ENCODE results near the gene C20orf96. TPM values are rescaled to one million over a fixed set of nuclear protein-coding genes. Genes with fewer than 3 reads are reported as not detected.
A peak's percentile ranks its signal among the peaks of the same experiment; 100 is the strongest.

The C20orf96 gene
- total RNA-seq, 1 experiment from 2014 or later: 20.5 TPM

DNA sequence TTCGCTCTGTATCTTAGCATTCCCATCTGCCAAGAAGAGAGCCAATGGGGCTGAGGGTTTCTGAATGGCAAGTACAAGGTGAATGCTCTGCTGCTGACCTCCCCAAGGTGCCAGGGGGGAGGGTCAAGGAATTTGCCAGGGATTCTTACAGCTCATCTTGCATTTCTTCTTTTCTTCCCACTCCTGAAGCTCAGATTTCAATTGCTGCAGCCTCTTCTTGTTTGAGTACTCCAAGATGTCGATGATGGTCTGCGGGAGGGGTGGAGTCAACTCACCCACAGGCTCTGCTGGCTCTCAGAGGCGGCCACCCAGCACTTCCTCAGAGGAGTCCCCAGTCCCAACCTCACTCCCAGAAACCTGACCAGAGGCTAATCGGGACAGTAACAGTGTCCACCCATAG lies 12.4 kb downstream of the C20orf96 start:
- CTCF ChIA-PET: interaction anchor here (0.5 kb wide), 1 partner anchor 32 kb away, joined by 4 read pairs; no protein-coding TSS in a partner anchor
- Histone ChIP-seq H3K27ac (ENCODE audit: low read length) (no peak overlapping the region), H3K4me3 (ENCODE audit: low read depth in 2 of 2, low read length in 2 of 2) (no peak overlapping the region), H3K9me3 (ENCODE audit: control insufficient read depth, insufficient read depth, low read depth, low read length) (no peaks in the 10 kb centered on the region), H3K27me3 (ENCODE audit: control insufficient read depth, insufficient read depth, low read length) (no peaks in the 10 kb centered on the region), H3K36me3 (ENCODE audit: control insufficient read depth, insufficient read depth, low read length) (no peaks in the 10 kb centered on the region), H3K4me1 (ENCODE audit: control insufficient read depth, insufficient read depth, low read length) (no peaks in the 10 kb centered on the region)
- no peak for TF ChIP-seq POLR2AphosphoS5 (IDR thresholded peaks at IDR 0.05; ENCODE audit: low read depth, low read length)
- TF ChIP-seq REST (IDR thresholded peaks at IDR 0.05; ENCODE audit: insufficient read depth in 1 of 2, low read depth in 2 of 2, low read length in 1 of 2): no peak
- TF ChIP-seq, protein P1, sequence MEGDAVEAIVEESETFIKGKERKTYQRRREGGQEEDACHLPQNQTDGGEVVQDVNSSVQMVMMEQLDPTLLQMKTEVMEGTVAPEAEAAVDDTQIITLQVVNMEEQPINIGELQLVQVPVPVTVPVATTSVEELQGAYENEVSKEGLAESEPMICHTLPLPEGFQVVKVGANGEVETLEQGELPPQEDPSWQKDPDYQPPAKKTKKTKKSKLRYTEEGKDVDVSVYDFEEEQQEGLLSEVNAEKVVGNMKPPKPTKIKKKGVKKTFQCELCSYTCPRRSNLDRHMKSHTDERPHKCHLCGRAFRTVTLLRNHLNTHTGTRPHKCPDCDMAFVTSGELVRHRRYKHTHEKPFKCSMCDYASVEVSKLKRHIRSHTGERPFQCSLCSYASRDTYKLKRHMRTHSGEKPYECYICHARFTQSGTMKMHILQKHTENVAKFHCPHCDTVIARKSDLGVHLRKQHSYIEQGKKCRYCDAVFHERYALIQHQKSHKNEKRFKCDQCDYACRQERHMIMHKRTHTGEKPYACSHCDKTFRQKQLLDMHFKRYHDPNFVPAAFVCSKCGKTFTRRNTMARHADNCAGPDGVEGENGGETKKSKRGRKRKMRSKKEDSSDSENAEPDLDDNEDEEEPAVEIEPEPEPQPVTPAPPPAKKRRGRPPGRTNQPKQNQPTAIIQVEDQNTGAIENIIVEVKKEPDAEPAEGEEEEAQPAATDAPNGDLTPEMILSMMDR (IDR thresholded peaks at IDR 0.05): no peak
- no peak for TF ChIP-seq TCF7L2 (IDR thresholded peaks at IDR 0.05; ENCODE audit: low read depth, low read length)
- TF ChIP-seq SIN3A (IDR thresholded peaks at IDR 0.05; ENCODE audit: borderline replicate concordance, insufficient read depth, low read depth, low read length): no peak
- intact Hi-C loops (cut with micrococcal nuclease; ENCODE audit: unreplicated experiment) (no loop called here), in situ Hi-C loops (cut with HindIII; ENCODE audit: low pct_unique_long_range_greater_than_20kb, low sequenced_read_pairs) (no loop called here)
- POLR2A ChIA-PET: no interaction called here
- no TSS peak for BruUV-seq (replicated peaks)
- DNase-seq (ENCODE audit: low read depth, low spot score): no peak
- ATAC-seq: no peak

DNA sequence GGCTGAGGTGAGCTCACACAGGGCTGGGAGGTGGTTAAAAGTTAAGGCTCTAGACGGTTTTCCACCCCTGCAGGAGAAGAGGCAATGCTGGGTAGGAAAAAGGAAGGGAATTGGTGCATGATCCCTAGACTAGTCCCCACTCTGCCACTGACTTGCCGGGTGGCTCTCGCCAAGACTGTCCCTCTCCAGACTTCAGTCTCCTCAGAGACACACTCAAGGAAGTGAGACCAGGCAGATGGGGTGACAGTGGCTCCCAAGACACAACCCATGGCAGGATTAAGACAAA lies 13.1 kb downstream of the C20orf96 start:
- CTCF ChIA-PET: no interaction called here
- 0 out of 2 replicates have a peak, but pooled peaks have one; percentile 30 for ATAC-seq
- TF ChIP-seq TCF7L2 (IDR thresholded peaks at IDR 0.05; ENCODE audit: low read depth, low read length): no peak
- TF ChIP-seq SIN3A (IDR thresholded peaks at IDR 0.05; ENCODE audit: borderline replicate concordance, insufficient read depth, low read depth, low read length): no peak
- TF ChIP-seq POLR2AphosphoS5 (IDR thresholded peaks at IDR 0.05; ENCODE audit: low read depth, low read length): no peak
- no peak for TF ChIP-seq REST (IDR thresholded peaks at IDR 0.05; ENCODE audit: insufficient read depth in 1 of 2, low read depth in 2 of 2, low read length in 1 of 2)
- TF ChIP-seq, protein P1 (IDR thresholded peaks at IDR 0.05): no peak
- no peaks in the 10 kb centered on the region for H3K27me3 ChIP-seq (ENCODE audit: control insufficient read depth, insufficient read depth, low read length)
- no TSS peak for BruUV-seq (replicated peaks)
- no peak overlapping the region for H3K27ac ChIP-seq (ENCODE audit: low read length)
- POLR2A ChIA-PET: no interaction called here
- intact Hi-C loops (cut with micrococcal nuclease; ENCODE audit: unreplicated experiment): no loop called here
- H3K4me1 ChIP-seq (ENCODE audit: control insufficient read depth, insufficient read depth, low read length): no peaks in the 10 kb centered on the region
- no peaks in the 10 kb centered on the region for H3K36me3 ChIP-seq (ENCODE audit: control insufficient read depth, insufficient read depth, low read length)
- in situ Hi-C loops (cut with HindIII; ENCODE audit: low pct_unique_long_range_greater_than_20kb, low sequenced_read_pairs): no loop called here
- DNase-seq (ENCODE audit: low read depth, low spot score): no peak
- no peak overlapping the region for H3K4me3 ChIP-seq (ENCODE audit: low read depth in 2 of 2, low read length in 2 of 2)
- H3K9me3 ChIP-seq (ENCODE audit: control insufficient read depth, insufficient read depth, low read depth, low read length): no peaks in the 10 kb centered on the region
